Activated naive CD8-positive, alpha-beta T cell (primary cell): ENCODE results near the gene KCNQ1.

Source experiments
- H3K27ac Mint-ChIP-seq: one replicate; pipeline ENCODE4 v1.8.0; 2021; ENCODE audit warnings: mixed read lengths
- H3K27me3 Mint-ChIP-seq: one replicate; pipeline ENCODE4 v1.8.0; 2021; ENCODE audit warnings: mixed read lengths
- H3K36me3 Mint-ChIP-seq: one replicate; pipeline ENCODE4 v1.8.0; 2021; ENCODE audit warnings: mixed read lengths
- H3K4me1 Mint-ChIP-seq: one replicate; pipeline ENCODE4 v1.8.0; 2021; ENCODE audit warnings: low read depth, mixed read lengths
- H3K4me3 Mint-ChIP-seq: one replicate; pipeline ENCODE4 v1.8.0; 2021; ENCODE audit warnings: mild to moderate bottlenecking, mixed read lengths
- H3K9me3 Mint-ChIP-seq: one replicate; pipeline ENCODE4 v1.8.0; 2021; ENCODE audit warnings: low read depth, mixed read lengths

KCNQ1 gene

GRCh38 chr11:2663915-2664314, 219.1 kb downstream of the KCNQ1 start:
- Mint-ChIP-seq H3K4me3 (no peak overlapping the region), H3K27me3 (no peaks in the 10 kb centered on the region), H3K4me1 (no peaks in the 10 kb centered on the region), H3K9me3 (peaks cover 4% of the 10 kb centered on the region), H3K36me3 (peaks cover 21% of the 10 kb centered on the region), H3K27ac (no peak overlapping the region)

GRCh38 chr11:2664376-2664775, 219.6 kb downstream of the KCNQ1 start:
- no peak overlapping the region for H3K4me3 Mint-ChIP-seq
- no peak overlapping the region for H3K27ac Mint-ChIP-seq
- H3K27me3 Mint-ChIP-seq: no peaks in the 10 kb centered on the region
- no peaks in the 10 kb centered on the region for H3K9me3 Mint-ChIP-seq
- no peaks in the 10 kb centered on the region for H3K4me1 Mint-ChIP-seq
- H3K36me3 Mint-ChIP-seq: peaks cover 17% of the 10 kb centered on the region

DNA sequence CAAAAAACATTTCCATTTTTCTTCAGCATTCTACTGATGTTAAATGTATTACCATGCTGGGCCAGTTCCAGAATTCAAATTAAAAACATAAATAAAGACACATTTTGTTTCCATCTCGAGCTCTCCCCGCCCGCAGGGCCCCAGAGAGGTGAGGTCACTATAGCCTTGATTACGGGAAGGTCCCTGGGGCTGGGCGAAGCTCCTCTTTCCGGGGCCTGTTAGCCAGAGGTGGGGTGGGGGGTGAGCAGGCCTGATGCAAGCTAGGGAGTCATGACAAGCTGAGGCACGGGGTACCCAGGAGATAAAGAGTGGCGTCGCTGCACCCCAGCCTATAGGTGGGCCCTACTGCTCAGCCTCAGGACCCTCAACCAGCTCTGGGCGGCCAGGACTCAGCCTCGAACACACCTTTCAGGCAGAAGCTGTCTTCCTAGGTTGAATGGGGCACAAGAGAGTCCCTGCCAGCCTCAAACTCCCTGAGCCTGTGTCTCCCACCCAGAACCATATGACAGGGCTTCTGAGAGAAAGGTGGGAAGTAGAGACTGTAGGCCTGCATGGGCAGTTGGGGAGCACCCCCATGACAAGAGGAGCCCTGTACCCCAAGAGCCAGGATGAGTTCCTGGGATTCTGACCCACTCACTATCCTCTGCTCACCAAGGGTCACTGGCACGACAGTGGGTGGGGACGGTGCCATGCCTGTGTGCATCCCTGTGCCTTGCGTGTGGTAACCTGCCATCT, 220.2 kb downstream of the KCNQ1 start:
- Mint-ChIP-seq H3K36me3 (peaks cover 14% of the 10 kb centered on the region), H3K9me3 (no peaks in the 10 kb centered on the region)

DNA sequence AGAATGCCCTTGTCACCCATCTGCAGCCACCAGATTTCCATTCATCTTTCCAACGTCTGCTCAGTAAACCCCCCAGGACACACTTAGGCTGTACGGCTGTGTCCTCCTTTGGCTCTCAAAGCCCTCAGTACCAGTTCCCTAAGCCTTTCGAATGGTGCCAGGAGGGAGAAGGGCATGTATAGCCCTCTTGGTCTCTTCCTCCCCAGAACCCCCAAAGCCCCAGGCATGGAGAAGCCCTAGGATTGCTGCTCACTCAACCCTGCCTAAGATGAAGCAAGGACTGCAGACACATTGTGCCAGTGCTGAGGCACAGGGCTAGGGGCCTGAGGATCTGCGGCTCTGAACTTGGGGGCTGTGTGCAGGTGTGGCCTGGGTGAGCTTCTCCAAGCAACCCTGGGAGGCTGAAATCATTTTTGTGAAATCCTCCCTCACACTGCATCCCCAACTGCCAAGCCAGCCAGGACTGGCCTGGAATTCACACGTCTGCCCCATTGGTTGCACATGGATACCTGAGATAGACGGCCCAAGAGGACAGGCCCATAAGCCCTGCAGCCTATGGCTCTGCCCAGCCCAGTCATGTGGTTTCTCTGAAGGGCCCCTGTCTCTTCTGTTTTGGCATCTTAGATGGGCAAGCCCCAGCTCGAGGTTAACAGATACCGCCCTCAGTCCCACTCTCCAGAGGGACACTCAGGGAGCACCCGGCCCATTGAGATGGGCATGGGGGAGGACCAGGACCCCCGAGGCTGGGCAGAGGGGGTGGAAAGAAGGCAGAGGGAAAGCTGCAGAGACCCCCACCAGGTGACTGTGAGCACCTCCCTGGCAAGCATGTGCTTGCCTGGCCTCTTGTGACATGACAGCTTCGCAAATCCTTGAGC, 221.0 kb downstream of the KCNQ1 start:
- Mint-ChIP-seq H3K27me3 (no peaks in the 10 kb centered on the region), H3K4me1 (peaks cover 2% of the 10 kb centered on the region)

More for the DNA sequence above, 220.2 kb downstream of the KCNQ1 start:
- Mint-ChIP-seq H3K27me3 (no peaks in the 10 kb centered on the region), H3K27ac (no peak overlapping the region), H3K4me1 (peaks cover under 1% of the 10 kb centered on the region), H3K4me3 (no peak overlapping the region)

GRCh38 chr11:2666401-2666741, 221.6 kb downstream of the KCNQ1 start:
- Mint-ChIP-seq H3K4me3 (no peak overlapping the region), H3K4me1 (peaks cover 2% of the 10 kb centered on the region), H3K36me3 (peaks cover 4% of the 10 kb centered on the region), H3K27me3 (no peaks in the 10 kb centered on the region), H3K9me3 (no peaks in the 10 kb centered on the region), H3K27ac (no peak overlapping the region)

More for the DNA sequence above, 221.0 kb downstream of the KCNQ1 start:
- Mint-ChIP-seq H3K27ac (no peak overlapping the region), H3K4me3 (no peak overlapping the region), H3K9me3 (no peaks in the 10 kb centered on the region), H3K36me3 (peaks cover 8% of the 10 kb centered on the region)

DNA sequence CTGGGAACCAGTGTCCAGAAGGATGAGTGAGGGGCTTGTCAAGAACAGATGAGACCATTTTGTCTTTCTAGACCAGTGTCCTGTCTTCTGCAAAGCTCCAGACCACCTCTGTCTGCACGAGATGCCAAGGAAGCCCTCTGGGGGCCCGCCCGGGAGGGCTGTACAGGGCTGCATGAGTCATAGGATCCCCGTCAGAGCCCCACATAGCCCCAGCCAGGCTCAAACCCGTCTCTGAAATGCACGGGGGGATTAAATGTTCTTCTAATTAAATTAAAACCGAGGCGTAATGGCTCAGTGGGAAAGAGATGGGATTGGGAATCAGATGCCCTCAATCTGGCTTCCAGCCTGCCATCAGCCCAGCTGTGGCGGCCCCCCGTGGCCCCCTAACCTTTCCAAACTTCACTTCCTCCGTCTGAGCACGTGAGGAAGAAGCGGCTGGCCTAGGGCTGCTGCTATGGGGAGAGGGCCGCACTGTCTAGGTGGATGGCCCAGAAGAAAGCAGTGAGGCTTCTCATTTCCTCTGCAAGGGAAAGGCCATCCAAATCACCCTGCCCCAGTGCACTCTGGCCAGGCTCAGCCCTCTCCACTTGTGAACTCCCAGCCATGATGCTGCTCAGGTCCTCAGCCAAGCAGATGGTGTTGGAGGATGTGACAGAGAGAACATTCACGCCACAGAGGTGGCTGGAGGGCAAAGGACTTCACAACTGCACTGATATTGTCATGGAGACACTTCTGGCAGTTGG, 222.2 kb downstream of the KCNQ1 start:
- Mint-ChIP-seq H3K36me3 (peaks cover 4% of the 10 kb centered on the region), H3K4me3 (no peak overlapping the region), H3K27ac (no peak overlapping the region), H3K9me3 (no peaks in the 10 kb centered on the region), H3K27me3 (no peaks in the 10 kb centered on the region), H3K4me1 (peaks cover 2% of the 10 kb centered on the region)

DNA sequence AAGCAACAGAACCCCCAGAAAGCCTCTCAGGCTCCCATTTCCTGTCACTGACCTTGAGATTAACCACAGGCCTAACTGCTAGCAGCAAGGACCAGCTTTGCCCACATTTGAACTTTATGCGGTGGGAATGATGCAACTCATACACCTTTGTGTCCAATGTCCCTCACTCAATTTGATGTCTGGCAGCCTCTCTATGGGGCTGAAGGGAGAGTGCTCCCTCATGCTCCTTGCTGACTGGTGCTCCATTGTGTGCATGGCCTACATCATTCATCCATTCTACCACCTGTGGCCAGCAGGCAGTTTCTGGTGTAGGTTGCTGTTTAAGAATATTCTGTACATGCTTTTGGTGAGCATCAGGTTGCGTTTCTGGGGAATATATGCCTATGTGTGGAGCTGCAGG, 223.1 kb downstream of the KCNQ1 start:
- Mint-ChIP-seq H3K4me1 (peaks cover 2% of the 10 kb centered on the region), H3K36me3 (no peaks in the 10 kb centered on the region), H3K27me3 (no peaks in the 10 kb centered on the region), H3K27ac (no peak overlapping the region), H3K4me3 (no peak overlapping the region), H3K9me3 (no peaks in the 10 kb centered on the region)

GRCh38 chr11:2668876-2669275, 224.1 kb downstream of the KCNQ1 start:
- Mint-ChIP-seq H3K27me3 (no peaks in the 10 kb centered on the region), H3K27ac (no peak overlapping the region), H3K4me1 (peaks cover 2% of the 10 kb centered on the region), H3K36me3 (no peaks in the 10 kb centered on the region), H3K9me3 (no peaks in the 10 kb centered on the region), H3K4me3 (no peak overlapping the region)

DNA sequence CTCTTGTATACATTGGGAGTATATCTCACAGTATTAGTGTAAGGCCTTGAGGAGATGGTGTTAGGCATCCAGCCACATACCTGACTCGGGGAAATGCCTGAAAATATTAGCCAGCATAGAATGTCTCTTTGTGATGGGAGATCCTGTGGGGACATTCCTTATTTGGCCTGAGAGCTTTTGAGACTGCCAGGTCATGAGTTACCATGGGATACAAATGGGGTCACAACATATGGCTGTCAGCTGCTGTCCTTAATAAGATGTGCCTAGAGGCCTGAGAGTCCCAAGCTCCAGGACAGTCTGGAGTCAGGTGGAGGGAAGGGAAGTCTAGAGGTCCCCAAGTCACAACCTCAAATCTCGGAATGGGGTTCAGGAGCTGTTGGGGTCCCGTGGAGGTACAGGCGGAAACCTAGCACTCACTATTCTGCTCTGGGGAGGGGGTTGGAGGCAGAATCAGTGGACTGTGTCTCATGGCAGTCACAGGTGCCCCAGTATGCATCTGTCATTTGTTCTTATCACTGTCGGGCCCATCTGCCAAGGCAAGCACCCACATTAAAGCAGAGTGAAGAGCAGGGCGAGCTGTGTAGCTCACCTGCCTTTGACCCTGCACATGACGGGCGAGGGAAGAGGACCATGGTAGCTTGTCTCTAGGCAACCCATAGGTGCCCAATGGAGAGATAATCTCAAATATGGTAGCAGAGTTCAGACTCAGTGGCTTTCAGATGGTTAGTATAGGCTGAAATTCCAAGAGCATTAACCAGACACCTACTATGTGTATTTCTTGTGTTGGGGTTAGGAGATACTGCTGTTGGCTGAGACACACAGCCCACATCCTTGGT, 225.0 kb downstream of the KCNQ1 start:
- Mint-ChIP-seq H3K9me3 (no peaks in the 10 kb centered on the region), H3K4me1 (peaks cover 2% of the 10 kb centered on the region), H3K27ac (no peak overlapping the region), H3K27me3 (no peaks in the 10 kb centered on the region), H3K4me3 (no peak overlapping the region), H3K36me3 (no peaks in the 10 kb centered on the region)

- H3K4me1 Mint-ChIP-seq: peaks cover 2% of the 10 kb centered on the region
- no peak overlapping the region for H3K27ac Mint-ChIP-seq
- no peaks in the 10 kb centered on the region for H3K27me3 Mint-ChIP-seq
- no peaks in the 10 kb centered on the region for H3K9me3 Mint-ChIP-seq
- no peak overlapping the region for H3K4me3 Mint-ChIP-seq
- H3K36me3 Mint-ChIP-seq: no peaks in the 10 kb centered on the region
Measured at GRCh38 chr11:2670541-2671100, 225.8 kb downstream of the KCNQ1 start.

- Mint-ChIP-seq H3K36me3 (peaks cover 3% of the 10 kb centered on the region), H3K4me1 (peaks cover 2% of the 10 kb centered on the region), H3K27ac (no peak overlapping the region), H3K4me3 (no peak overlapping the region), H3K9me3 (no peaks in the 10 kb centered on the region), H3K27me3 (no peaks in the 10 kb centered on the region)
Measured at GRCh38 chr11:2671748-2672147, 226.9 kb downstream of the KCNQ1 start.

- no peaks in the 10 kb centered on the region for H3K27me3 Mint-ChIP-seq
- peaks cover 5% of the 10 kb centered on the region for H3K36me3 Mint-ChIP-seq
- H3K9me3 Mint-ChIP-seq: no peaks in the 10 kb centered on the region
- H3K4me3 Mint-ChIP-seq: no peak overlapping the region
- H3K4me1 Mint-ChIP-seq: peaks cover 3% of the 10 kb centered on the region
- H3K27ac Mint-ChIP-seq: no peak overlapping the region
Measured at GRCh38 chr11:2672553-2673249, 227.9 kb downstream of the KCNQ1 start.

- no peak overlapping the region for H3K27ac Mint-ChIP-seq
- H3K4me1 Mint-ChIP-seq: peaks cover 3% of the 10 kb centered on the region
- H3K9me3 Mint-ChIP-seq: no peaks in the 10 kb centered on the region
- peaks cover 5% of the 10 kb centered on the region for H3K36me3 Mint-ChIP-seq
- H3K27me3 Mint-ChIP-seq: no peaks in the 10 kb centered on the region
- no peak overlapping the region for H3K4me3 Mint-ChIP-seq
Measured at GRCh38 chr11:2673250-2673610, 228.4 kb downstream of the KCNQ1 start.
